Measurements from ENCODE around the gene NDUFA11. TPM values are rescaled to one million over a fixed set of nuclear protein-coding genes. Genes with fewer than 3 reads are reported as not detected.

The NDUFA11 gene
- polyA plus RNA-seq, 3 donors = 188 to 552 (median 396) TPM

DNA sequence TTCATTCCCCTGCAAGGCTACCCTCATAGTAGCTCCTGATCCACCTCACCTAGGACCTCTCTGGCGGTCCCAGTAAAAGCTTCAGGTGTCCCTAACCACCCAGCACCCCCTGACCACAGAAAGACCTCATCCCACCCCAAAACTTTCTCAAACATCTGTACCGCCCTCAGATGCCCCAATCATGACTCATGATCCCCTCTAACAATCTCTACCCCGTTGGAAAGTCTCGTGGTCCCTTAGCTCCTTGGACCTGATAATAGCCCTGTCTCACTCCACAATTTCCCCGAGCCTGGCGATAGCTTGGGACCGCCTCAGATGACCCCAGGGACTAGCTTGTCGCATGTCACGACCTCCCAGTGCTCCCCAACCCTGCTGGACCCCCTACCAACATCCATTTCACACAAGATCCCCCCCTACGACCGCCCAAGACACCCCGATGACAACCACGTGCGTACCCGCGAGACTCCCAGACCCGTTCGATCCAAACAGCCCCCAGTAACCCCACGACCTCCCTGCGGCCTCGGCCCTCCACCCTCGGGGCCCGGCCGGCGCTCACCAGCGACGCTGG lies 450 bp downstream of the NDUFA11 start:
- peaks cover 26% of the 10 kb centered on the region for H4K20me1 ChIP-seq (ENCODE audit: insufficient read depth, low read length)
- H2AFZ ChIP-seq (ENCODE audit: insufficient read depth, low read depth, low read length, poor library complexity, severe bottlenecking) = peak overlapping the region; percentile 96
- no peaks in the 10 kb centered on the region for H3K9me3 ChIP-seq (replicated peaks in 1 of 2; ENCODE audit: control insufficient read depth in 1 of 2, insufficient read depth in 1 of 2, low read length in 2 of 2)
- Mint-ChIP-seq H3K27ac (peak overlapping the region; percentile 95 to 99 (median 98)), H3K36me3 (peaks cover 13 to 25% of the 10 kb centered on the region in 2 donors), H3K9me3 (peaks cover 0 to 3% (median 0%) of the 10 kb centered on the region in 7 donors), H3K27me3 (ENCODE audit: low read depth in 3 of 3) (peaks cover 0 to 2% (median 0%) of the 10 kb centered on the region in 3 donors), H3K4me1 (peaks cover 18% of the 10 kb centered on the region), H3K4me3 (peak overlapping the region; percentile 83 to 94)
- intact Hi-C loops (cut with micrococcal nuclease) = loop anchor here (5.0 to 10.0 kb wide), 5 partner anchors 72 to 522 kb away; partner anchors contain the start of genes DUS3L (in 1 of the 2), HSD11B1L (in 1 of the 2), KHSRP (in 1 of the 2) and MICOS13 (in 1 of the 2)
- H3K27me3 ChIP-seq (ENCODE audit: control insufficient read depth in 2 of 2, insufficient read depth in 2 of 2, low read length in 2 of 2) = no peaks in the 10 kb centered on the region
- peaks cover 52% of the 10 kb centered on the region for H3K79me2 ChIP-seq (ENCODE audit: insufficient read depth, low read length)
- H3K4me3 ChIP-seq (replicated peaks in 1 of 3; ENCODE audit: low read depth in 2 of 3, low read length in 3 of 3) = peak overlapping the region; percentile 91 to 95 (median 94)
- H3K9ac ChIP-seq (ENCODE audit: insufficient read depth, low read length, poor library complexity, severe bottlenecking) = peak overlapping the region; percentile 99
- peaks cover 2 to 7% of the 10 kb centered on the region in 2 donors for H3K36me3 ChIP-seq (replicated peaks in 1 of 2; ENCODE audit: control insufficient read depth in 1 of 2, insufficient read depth in 2 of 2, low read length in 2 of 2)
- H3K27ac ChIP-seq (ENCODE audit: low read depth in 1 of 2, low read length in 2 of 2) = peak overlapping the region; percentile 95 to 96
- peak overlapping the region; percentile 99 for H3K4me2 ChIP-seq (replicated peaks; ENCODE audit: extremely low read depth, low read length, poor library complexity, severe bottlenecking)
- DNase-seq = peak; percentile 5 to 49 (median 11)
- H3K4me1 ChIP-seq (ENCODE audit: control insufficient read depth in 1 of 2, insufficient read depth in 2 of 2, low read length in 2 of 2) = peaks cover 19 to 22% of the 10 kb centered on the region in 2 donors
- WGBS (ENCODE audit: insufficient coverage) = under 1% methylated on average over 25 of the region's 27 CpGs
- TF ChIP-seq, protein P1, sequence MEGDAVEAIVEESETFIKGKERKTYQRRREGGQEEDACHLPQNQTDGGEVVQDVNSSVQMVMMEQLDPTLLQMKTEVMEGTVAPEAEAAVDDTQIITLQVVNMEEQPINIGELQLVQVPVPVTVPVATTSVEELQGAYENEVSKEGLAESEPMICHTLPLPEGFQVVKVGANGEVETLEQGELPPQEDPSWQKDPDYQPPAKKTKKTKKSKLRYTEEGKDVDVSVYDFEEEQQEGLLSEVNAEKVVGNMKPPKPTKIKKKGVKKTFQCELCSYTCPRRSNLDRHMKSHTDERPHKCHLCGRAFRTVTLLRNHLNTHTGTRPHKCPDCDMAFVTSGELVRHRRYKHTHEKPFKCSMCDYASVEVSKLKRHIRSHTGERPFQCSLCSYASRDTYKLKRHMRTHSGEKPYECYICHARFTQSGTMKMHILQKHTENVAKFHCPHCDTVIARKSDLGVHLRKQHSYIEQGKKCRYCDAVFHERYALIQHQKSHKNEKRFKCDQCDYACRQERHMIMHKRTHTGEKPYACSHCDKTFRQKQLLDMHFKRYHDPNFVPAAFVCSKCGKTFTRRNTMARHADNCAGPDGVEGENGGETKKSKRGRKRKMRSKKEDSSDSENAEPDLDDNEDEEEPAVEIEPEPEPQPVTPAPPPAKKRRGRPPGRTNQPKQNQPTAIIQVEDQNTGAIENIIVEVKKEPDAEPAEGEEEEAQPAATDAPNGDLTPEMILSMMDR (IDR thresholded peaks at IDR 0.05) = no peak

DNA sequence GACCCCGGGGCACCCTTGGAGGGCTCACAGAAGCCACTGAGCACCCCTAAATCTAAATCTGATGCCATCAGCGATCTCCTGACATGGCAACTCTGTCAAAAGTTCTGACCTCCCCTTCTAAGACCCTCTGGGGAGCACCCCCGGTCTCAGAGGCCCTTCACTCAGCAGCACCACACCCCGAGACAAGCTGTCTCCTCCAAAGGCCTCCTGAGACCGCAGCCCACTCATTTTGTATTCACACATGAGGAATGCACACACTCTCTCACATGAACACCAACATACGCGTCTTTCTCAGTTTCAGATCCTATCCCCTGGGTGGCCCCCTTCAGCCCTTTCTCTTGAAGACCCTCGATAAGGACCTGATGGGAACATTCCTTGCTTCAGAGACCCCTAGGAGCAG lies 2.6 kb downstream of the NDUFA11 start:
- H3K9ac ChIP-seq (ENCODE audit: insufficient read depth, low read length, poor library complexity, severe bottlenecking) = no peak overlapping the region
- H3K4me1 ChIP-seq (ENCODE audit: control insufficient read depth in 1 of 2, insufficient read depth in 2 of 2, low read length in 2 of 2) = peaks cover 19 to 22% of the 10 kb centered on the region in 2 donors
- H3K36me3 Mint-ChIP-seq = peaks cover 18 to 37% of the 10 kb centered on the region in 2 donors
- no peak overlapping the region for H2AFZ ChIP-seq (ENCODE audit: insufficient read depth, low read depth, low read length, poor library complexity, severe bottlenecking)
- H4K20me1 ChIP-seq (ENCODE audit: insufficient read depth, low read length) = peaks cover 44% of the 10 kb centered on the region
- H3K4me3 Mint-ChIP-seq = peak overlapping the region in 1 of 2 donors; percentile 6
- no peak overlapping the region for H3K4me2 ChIP-seq (replicated peaks; ENCODE audit: extremely low read depth, low read length, poor library complexity, severe bottlenecking)
- peak overlapping the region in 1 of 7 donors; percentile 80 for H3K27ac Mint-ChIP-seq
- no peak overlapping the region for H3K4me3 ChIP-seq (replicated peaks in 1 of 3; ENCODE audit: low read depth in 2 of 3, low read length in 3 of 3)
- H3K36me3 ChIP-seq (replicated peaks in 1 of 2; ENCODE audit: control insufficient read depth in 1 of 2, insufficient read depth in 2 of 2, low read length in 2 of 2) = peaks cover 19% of the 10 kb centered on the region in 2 donors
- H3K9me3 ChIP-seq (replicated peaks in 1 of 2; ENCODE audit: control insufficient read depth in 1 of 2, insufficient read depth in 1 of 2, low read length in 2 of 2) = no peaks in the 10 kb centered on the region
- H3K27me3 Mint-ChIP-seq (ENCODE audit: low read depth in 3 of 3) = peaks cover 0 to 2% (median 0%) of the 10 kb centered on the region in 3 donors
- H3K9me3 Mint-ChIP-seq = peaks cover 0 to 3% (median 0%) of the 10 kb centered on the region in 7 donors
- intact Hi-C loops (cut with micrococcal nuclease) = loop anchor here (5.0 to 10.0 kb wide), 5 partner anchors 74 to 524 kb away; partner anchors contain the start of genes DUS3L (in 1 of the 2), HSD11B1L (in 1 of the 2), KHSRP (in 1 of the 2) and MICOS13 (in 1 of the 2)
- peaks cover 18% of the 10 kb centered on the region for H3K4me1 Mint-ChIP-seq
- no peaks in the 10 kb centered on the region for H3K27me3 ChIP-seq (ENCODE audit: control insufficient read depth in 2 of 2, insufficient read depth in 2 of 2, low read length in 2 of 2)
- peaks cover 58% of the 10 kb centered on the region for H3K79me2 ChIP-seq (ENCODE audit: insufficient read depth, low read length)
- DNase-seq = no peak
- WGBS (ENCODE audit: insufficient coverage) = 93% methylated on average over 7 of the region's 8 CpGs
- H3K27ac ChIP-seq (ENCODE audit: low read depth in 1 of 2, low read length in 2 of 2) = no peak overlapping the region
- TF ChIP-seq, protein P1 (IDR thresholded peaks at IDR 0.05) = no peak
